ENCODE data around the gene CIB4.

CIB4 gene

DNA sequence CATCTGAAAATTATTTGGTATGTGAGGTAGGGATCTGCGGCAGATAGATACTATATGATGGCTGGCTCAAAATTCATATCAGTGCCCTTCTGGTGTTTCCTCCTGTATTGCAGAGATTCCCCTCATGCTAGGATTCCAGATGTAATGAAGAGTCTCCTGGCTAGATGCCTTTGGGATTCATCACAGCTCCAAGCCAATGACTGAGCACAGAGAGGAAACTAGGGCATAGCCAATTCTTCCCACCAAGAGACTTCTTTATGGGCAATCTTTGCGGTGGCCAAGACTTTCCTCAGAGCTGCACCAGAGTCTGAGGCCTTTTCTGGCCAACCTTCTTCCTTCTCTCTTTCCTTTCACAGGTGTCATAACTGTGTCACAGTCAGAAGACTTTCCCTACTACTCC is 25.5 kb upstream of the CIB4 start:
- TF ChIP-seq NFIC (IDR thresholded peaks at IDR 0.05) (no peak), ZBTB7A (IDR thresholded peaks at IDR 0.05; ENCODE audit: low read depth) (no peak)

DNA sequence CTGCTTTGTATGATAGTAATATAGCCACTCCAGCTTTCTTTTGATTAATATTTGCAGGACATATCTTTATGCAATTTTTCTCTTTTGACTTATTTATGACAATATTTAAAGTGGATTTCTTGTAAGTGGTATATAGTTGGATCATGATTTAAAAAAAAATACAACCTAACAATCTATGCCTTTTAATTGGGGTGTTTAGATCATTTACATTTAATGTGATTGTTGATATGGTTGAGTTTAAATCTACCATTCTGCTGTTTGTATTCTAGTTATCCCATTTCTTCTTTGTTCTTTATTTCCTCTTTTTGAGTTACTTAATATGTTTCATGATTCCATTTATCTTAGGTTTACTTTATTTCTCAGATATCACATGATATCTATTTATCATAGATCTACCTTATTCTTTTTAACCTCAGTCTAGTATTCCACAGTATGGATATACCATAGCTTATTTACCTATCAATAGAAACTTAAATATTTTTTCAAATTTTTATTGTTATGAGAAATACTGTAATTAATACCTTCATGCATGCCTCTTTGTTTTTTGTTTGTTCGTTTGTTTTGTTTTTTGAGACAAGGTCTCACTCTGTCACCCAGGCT is 19.3 kb upstream of the CIB4 start:
- TF ChIP-seq, protein P1, sequence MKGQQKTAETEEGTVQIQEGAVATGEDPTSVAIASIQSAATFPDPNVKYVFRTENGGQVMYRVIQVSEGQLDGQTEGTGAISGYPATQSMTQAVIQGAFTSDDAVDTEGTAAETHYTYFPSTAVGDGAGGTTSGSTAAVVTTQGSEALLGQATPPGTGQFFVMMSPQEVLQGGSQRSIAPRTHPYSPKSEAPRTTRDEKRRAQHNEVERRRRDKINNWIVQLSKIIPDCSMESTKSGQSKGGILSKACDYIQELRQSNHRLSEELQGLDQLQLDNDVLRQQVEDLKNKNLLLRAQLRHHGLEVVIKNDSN (IDR thresholded peaks at IDR 0.05), result no peak
- TF ChIP-seq EP300 (IDR thresholded peaks at IDR 0.05; ENCODE audit: borderline replicate concordance) (no peak), RAD21 (IDR thresholded peaks at IDR 0.05; ENCODE audit: low read depth) (no peak), CEBPB (IDR thresholded peaks at IDR 0.05) (no peak), TEAD4 (IDR thresholded peaks at IDR 0.05) (no peak), FOXM1 (IDR thresholded peaks at IDR 0.05; ENCODE audit: borderline replicate concordance, low read depth) (no peak), YY1 (IDR thresholded peaks at IDR 0.05; ENCODE audit: low read depth) (no peak), EGR1 (IDR thresholded peaks at IDR 0.05) (no peak), TAF1 (IDR thresholded peaks at IDR 0.05; ENCODE audit: low read depth) (no peak), NFIC (IDR thresholded peaks at IDR 0.05) (no peak), ZBTB7A (IDR thresholded peaks at IDR 0.05; ENCODE audit: low read depth) (no peak)
- TF ChIP-seq, protein P2, sequence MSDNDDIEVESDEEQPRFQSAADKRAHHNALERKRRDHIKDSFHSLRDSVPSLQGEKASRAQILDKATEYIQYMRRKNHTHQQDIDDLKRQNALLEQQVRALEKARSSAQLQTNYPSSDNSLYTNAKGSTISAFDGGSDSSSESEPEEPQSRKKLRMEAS (IDR thresholded peaks at IDR 0.05), result no peak
- TF ChIP-seq, protein P3, sequence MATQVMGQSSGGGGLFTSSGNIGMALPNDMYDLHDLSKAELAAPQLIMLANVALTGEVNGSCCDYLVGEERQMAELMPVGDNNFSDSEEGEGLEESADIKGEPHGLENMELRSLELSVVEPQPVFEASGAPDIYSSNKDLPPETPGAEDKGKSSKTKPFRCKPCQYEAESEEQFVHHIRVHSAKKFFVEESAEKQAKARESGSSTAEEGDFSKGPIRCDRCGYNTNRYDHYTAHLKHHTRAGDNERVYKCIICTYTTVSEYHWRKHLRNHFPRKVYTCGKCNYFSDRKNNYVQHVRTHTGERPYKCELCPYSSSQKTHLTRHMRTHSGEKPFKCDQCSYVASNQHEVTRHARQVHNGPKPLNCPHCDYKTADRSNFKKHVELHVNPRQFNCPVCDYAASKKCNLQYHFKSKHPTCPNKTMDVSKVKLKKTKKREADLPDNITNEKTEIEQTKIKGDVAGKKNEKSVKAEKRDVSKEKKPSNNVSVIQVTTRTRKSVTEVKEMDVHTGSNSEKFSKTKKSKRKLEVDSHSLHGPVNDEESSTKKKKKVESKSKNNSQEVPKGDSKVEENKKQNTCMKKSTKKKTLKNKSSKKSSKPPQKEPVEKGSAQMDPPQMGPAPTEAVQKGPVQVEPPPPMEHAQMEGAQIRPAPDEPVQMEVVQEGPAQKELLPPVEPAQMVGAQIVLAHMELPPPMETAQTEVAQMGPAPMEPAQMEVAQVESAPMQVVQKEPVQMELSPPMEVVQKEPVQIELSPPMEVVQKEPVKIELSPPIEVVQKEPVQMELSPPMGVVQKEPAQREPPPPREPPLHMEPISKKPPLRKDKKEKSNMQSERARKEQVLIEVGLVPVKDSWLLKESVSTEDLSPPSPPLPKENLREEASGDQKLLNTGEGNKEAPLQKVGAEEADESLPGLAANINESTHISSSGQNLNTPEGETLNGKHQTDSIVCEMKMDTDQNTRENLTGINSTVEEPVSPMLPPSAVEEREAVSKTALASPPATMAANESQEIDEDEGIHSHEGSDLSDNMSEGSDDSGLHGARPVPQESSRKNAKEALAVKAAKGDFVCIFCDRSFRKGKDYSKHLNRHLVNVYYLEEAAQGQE (IDR thresholded peaks at IDR 0.05; ENCODE audit: low read depth), result no peak

DNA sequence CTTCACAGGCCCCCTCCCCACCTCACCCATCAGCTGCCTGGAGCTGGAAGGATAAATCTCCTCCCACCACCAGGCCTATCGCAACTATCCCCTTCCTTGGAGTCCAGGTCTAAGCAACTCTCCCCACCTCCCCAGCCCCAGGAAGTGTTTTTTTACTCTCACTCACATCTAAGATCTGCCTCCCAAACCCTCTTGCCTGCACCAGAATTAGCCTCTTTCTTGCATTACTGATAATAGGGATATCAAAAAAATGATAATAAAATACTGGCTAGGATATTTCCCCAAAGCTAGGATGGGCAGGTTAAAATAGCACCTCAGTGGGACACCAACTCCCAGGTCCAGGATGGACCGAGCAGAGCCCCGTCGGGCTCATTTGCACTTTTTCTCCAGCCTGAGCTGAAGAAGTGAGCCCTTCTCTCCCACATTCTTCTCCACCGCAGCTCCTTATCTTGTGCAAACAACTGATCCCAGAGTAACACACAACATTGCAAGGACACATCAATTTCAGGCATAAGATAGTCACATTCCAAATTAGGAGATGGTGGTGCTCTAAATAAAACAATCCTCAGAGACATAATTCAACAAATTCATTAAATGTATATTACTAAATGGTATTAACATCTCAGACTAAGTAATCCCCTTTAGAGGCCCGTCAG is 17.7 kb upstream of the CIB4 start:
- TF ChIP-seq ZBTB7A (IDR thresholded peaks at IDR 0.05; ENCODE audit: low read depth) (no peak), EP300 (IDR thresholded peaks at IDR 0.05; ENCODE audit: borderline replicate concordance) (no peak), EGR1 (IDR thresholded peaks at IDR 0.05) (no peak), TAF1 (IDR thresholded peaks at IDR 0.05; ENCODE audit: low read depth) (no peak), RAD21 (IDR thresholded peaks at IDR 0.05; ENCODE audit: low read depth) (no peak), TEAD4 (IDR thresholded peaks at IDR 0.05) (no peak), CEBPB (IDR thresholded peaks at IDR 0.05) (no peak), YY1 (IDR thresholded peaks at IDR 0.05; ENCODE audit: low read depth) (no peak), FOXM1 (IDR thresholded peaks at IDR 0.05; ENCODE audit: borderline replicate concordance, low read depth) (no peak), CREB1 (IDR thresholded peaks at IDR 0.05; ENCODE audit: low read depth) (no peak), TCF12 (IDR thresholded peaks at IDR 0.05; ENCODE audit: low read depth) (no peak), NFIC (IDR thresholded peaks at IDR 0.05) (no peak)
- TF ChIP-seq, protein P1 (IDR thresholded peaks at IDR 0.05), result no peak
- TF ChIP-seq, protein P3 (IDR thresholded peaks at IDR 0.05; ENCODE audit: low read depth), result no peak
- TF ChIP-seq, protein P2 (IDR thresholded peaks at IDR 0.05), result no peak

DNA sequence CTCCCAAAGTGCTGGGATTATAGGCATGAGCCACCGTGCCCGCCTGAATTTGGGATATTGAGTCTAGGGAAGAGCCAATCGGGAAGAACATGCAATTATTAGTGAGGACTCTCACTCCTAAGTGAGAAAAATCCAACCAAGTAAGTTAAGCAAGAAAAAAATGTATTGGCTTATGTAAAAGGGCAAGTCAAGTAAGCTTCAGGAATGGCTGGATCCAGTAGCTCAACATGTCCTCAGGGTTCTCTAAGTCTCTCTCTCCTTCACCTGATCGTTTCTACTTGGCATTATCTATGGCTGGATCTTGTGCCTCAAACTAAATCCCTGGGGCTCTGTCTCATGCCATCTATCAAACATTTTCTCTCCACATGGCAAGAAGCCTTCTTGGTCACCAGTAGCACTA is 16.1 kb upstream of the CIB4 start:
- TF ChIP-seq TAF1 (IDR thresholded peaks at IDR 0.05; ENCODE audit: low read depth) (no peak), TCF12 (IDR thresholded peaks at IDR 0.05; ENCODE audit: low read depth) (no peak), RAD21 (IDR thresholded peaks at IDR 0.05; ENCODE audit: low read depth) (no peak), EGR1 (IDR thresholded peaks at IDR 0.05) (no peak), CEBPB (IDR thresholded peaks at IDR 0.05) (no peak), YY1 (IDR thresholded peaks at IDR 0.05; ENCODE audit: low read depth) (no peak), CREB1 (IDR thresholded peaks at IDR 0.05; ENCODE audit: low read depth) (no peak), EP300 (IDR thresholded peaks at IDR 0.05; ENCODE audit: borderline replicate concordance) (no peak)
- TF ChIP-seq, protein P1 (IDR thresholded peaks at IDR 0.05), result no peak

DNA sequence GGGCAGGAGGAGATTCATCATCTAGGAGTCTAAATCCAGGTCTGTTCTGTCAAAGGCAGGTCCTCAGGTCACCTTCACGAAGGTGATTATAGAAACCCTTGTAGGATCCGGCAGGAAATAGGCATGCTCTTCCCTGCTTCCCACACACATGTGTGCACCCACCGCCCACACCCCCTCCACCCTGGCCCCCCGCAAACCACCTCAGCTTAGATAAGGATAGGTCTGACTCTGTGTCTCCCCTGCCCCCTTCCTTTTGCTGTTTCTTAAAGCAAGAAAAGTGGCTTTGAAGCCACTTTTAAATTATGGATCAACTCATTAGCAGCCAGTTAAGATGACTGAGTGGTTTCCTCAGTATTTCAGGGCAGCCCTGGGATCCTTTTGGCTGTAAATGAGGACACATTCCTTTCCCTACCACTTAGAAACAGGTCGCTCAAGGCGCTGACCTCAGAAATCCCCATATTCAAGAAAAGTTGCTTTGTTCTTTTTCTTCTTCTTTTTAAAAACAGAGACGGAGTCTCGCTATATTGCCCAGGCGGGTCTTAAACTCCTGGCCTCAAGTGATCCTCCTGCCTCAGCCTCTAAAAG is 14.5 kb upstream of the CIB4 start:
- TF ChIP-seq, protein P1 (IDR thresholded peaks at IDR 0.05), result no peak
- TF ChIP-seq ZBTB7A (IDR thresholded peaks at IDR 0.05; ENCODE audit: low read depth) (no peak), NFIC (IDR thresholded peaks at IDR 0.05) (no peak), CEBPB (IDR thresholded peaks at IDR 0.05) (no peak), TCF12 (IDR thresholded peaks at IDR 0.05; ENCODE audit: low read depth) (no peak), TEAD4 (IDR thresholded peaks at IDR 0.05) (no peak), FOXM1 (IDR thresholded peaks at IDR 0.05; ENCODE audit: borderline replicate concordance, low read depth) (no peak), YY1 (IDR thresholded peaks at IDR 0.05; ENCODE audit: low read depth) (no peak), RAD21 (IDR thresholded peaks at IDR 0.05; ENCODE audit: low read depth) (no peak), CREB1 (IDR thresholded peaks at IDR 0.05; ENCODE audit: low read depth) (no peak), TAF1 (IDR thresholded peaks at IDR 0.05; ENCODE audit: low read depth) (no peak), EGR1 (IDR thresholded peaks at IDR 0.05) (no peak), EP300 (IDR thresholded peaks at IDR 0.05; ENCODE audit: borderline replicate concordance) (no peak)
- TF ChIP-seq, protein P3 (IDR thresholded peaks at IDR 0.05; ENCODE audit: low read depth), result no peak
- TF ChIP-seq, protein P2 (IDR thresholded peaks at IDR 0.05), result no peak
